ENCODE data around the gene SERPINA3.

Gene SERPINA3

DNA sequence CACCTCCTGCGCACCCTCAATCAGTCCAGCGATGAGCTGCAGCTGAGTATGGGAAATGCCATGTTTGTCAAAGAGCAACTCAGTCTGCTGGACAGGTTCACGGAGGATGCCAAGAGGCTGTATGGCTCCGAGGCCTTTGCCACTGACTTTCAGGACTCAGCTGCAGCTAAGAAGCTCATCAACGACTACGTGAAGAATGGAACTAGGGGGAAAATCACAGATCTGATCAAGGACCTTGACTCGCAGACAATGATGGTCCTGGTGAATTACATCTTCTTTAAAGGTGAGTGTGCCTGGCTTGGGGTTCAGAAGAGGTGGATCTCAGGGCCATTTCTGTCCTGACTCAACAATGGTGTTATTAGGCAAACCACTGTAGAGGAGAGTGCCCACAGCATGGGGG lies 2.6 kb downstream of the SERPINA3 start:
- DNase-seq = no peak

DNA sequence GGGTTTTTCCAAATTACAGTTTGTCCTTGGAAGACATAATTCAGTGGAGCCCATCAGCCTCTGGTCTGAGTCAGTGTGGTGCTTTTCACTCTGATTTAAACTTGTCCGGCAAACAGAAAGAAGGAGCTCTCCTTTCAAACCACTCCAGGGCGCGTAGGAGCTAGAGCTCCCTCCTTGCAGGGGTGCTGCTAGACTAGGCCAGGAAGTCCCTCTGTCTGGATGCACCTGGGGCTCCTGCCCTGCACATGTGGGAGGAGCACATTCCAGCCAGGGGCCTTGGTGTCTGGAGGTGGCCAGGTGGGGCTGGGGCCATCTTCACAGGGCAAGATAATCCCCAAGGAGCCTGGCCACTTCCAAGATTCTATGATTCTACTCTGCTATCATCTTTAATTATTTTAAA lies 3.1 kb downstream of the SERPINA3 start:
- DNase-seq = no peak

DNA sequence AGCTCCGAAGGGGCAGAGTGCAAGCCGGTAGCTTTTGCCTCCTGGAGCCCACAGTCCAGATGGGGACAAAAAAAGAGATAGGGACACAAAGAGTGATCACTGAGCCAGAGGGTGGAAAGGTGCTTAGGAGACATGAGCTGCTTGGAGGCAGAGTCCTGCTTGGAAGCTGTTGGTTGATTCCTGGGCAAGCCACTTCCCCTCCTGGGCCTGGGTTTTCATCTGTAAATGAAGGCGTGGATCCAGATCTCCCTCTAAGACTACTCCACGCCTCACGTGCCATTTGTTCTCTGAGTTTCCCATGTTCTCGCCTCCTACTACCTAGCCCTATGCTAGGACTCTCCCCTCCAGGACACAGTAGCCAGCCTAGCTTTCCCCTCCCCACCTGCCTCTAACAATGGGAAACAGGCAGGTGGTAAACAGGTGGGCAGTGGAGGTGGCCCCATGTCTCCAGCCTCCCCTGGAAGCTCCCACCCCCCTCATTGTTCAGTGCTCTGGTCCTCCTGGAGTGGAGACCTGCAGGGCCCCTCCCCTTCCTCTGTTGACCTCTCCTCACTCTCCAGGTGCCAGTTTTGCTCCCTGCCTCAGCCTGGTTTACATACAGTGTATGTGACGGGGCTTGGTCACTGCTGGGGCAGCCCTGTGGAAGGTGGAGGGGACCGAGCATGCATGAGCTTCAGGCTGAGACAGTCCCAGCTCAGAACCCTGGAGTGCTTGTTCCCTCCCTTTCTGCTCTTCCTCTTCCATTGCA lies 3.8 kb downstream of the SERPINA3 start:
- DNase-seq = no peak

DNA sequence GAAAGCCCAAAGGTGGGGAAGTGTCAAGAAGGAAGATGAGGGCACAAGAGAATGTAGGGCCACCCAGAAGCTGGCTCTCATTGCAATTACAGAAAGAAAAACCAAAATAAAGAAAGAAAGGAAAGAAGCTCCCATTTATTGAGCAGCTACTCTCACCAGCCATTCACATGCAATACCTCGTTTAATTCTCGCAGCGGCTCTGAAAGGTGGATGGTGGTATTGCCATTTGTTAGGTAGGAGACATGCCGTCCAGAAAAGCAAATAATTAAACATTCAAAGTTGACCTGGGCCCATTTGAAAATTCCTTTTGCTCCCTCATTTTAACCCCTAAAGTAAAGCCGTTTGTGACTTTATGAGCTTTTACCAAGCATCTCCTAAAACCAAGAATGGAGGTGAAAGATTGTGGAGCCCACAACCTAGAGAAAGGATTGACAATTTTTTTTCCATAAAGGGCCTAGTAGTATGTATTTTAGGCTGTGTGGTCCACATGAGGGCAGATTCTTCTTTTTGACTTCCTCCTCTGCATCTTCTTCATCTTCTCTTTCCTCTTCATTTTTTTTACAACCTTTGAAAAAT lies 5.3 kb downstream of the SERPINA3 start:
- no peak for DNase-seq

DNA sequence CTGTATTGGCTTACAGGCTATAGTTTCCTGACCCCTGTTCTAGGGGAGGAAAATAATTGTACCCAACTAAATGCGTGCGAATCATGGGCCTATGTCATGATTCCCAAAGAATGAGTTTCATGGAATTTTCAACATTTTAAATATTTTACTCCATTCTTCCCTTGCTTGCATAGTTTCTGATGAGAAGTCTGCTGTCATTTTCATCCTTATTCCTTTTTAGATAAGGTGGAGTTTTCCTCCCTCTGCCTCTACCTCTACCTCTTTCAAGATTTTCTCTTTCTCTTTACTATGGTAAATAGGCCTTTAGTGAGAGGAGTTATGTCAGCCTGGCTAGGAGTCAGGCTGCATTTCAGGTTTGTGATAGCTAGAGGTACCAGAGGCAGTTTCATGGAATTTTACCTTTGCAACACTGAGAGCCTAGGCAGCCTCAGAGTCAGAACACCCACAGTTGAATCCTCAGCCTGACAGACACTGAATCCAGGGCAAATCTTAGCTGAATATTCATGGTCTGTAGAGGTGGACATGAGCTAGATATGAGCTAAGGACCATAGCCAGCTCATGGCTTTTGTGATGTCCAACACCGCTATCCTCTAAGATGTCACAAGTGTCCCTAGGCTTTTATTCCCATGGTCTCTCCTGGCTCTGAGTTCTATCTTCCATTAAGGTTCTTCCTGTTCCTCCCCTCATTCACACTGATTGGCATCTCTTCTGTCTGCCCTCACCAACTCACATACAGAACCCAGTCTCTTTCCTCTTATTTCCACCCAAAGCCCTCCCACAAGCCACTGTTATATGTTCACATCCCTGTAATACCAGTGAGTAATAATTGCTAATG lies 6.0 kb downstream of the SERPINA3 start:
- no peak for DNase-seq

DNA sequence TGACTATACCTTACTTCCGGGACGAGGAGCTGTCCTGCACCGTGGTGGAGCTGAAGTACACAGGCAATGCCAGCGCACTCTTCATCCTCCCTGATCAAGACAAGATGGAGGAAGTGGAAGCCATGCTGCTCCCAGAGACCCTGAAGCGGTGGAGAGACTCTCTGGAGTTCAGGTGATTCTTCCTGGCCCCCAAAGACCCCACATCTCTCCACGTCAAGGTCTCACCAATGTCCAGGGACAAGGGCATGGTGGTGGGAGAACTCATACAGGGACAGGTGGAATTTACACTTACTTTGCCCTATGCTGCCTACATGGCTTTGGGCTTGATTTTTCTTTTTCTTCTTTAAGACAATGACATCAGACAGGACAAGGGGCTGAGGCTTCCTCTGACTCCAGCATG lies 7.1 kb downstream of the SERPINA3 start:
- DNase-seq = no peak

DNA sequence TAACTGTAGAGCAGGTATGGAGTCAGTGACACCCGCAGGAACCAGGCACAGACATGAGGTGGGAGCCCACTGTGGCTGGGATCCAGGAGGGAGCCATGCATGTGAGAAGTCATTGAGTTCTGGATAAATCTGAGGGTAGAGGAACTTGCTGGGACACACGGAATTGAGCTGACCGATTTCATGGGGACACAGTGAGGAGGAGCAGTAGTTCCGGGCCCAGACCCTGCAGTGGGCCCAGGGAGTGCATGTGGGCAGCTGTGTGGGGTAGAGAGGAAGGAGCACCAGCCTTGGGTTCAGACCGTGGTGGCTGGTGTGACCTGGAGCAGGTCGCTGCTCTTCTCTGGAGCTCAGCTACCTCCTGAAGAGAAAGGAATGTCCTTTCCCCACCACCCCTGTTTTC lies 8.4 kb downstream of the SERPINA3 start:
- DNase-seq = no peak

DNA sequence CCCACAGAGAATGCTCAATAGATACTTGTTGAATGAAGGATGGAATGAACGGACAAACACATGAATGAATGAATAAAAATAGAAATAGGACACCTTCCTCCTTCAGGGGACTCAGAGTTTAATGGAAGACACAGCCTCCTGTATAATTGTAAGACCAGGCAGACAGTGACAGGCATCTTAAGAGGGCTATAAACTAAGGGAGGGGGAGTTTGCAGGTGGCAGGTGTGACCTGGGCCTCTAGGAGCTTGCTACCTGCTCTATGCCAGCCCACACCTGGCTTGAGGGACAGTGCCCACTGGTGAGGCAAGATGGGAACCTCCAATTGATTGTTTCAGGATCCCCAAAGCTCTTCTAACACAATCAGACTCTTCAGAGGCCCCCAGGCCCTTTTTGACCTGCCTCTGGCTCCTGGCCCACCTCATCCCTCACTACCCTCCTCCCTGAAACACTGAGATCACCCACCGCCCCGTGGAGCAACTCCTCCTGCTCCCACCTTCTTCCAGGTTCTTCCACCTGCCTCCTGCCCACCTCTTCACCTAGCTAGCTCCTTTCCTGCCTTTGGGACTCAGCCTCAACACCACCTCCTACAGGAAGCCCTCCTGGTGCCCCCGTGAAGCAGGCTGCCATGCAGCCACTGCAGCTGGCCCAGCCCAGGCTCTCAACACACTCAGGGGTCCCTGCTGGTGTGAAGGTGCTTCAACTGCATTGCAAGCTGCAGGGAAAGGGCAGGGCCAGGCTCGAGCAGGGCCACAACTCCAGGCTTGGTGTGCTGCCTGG lies 9.4 kb downstream of the SERPINA3 start:
- no peak for DNase-seq

DNA sequence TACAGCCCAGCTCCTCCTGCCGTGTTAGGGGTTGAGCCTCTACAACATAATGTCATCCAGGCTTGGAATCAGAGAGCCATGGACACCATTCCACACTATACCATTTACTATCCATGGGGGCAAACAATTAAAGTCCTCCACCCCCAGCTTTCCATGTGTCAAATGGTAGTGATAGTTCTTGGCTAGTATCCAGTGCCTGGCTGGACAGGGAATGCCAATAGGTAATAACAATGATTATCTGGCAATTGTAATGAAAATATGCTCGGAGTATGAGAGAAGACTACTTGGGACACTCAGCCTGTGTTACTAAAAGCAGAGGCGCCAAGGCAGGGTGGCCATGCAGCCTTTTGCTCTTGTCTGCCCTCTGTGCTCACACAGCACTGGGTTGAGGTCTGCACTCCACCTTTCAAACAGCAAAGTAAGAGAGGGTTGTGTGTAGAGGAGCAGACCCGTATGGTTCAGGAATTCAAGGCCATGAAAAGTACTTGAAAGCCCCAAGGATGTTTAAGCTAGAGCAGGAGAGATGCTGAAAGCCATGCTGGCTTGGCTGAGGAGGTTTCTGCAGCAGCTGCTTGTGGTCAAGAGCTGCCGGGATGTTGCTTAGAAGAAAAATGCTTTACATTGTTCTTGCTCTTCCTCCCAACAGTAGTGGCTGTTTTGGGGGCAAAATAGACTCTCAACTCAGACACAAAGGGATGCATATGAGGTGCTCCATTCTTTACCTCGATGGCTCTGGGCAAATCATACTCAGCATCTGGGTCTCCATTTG lies 10.6 kb downstream of the SERPINA3 start:
- no peak for DNase-seq

DNA sequence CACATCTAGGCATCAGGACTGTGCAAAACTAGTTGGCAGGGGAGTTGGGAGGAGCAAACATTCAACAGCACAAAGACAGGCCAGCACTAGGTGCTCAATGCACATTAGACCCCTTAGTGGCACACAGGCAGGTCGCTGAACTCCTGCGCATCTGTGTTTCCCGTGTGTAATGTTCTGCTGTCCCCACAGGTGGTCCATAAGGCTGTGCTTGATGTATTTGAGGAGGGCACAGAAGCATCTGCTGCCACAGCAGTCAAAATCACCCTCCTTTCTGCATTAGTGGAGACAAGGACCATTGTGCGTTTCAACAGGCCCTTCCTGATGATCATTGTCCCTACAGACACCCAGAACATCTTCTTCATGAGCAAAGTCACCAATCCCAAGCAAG lies 11.2 kb downstream of the SERPINA3 start:
- no peak for DNase-seq

DNA sequence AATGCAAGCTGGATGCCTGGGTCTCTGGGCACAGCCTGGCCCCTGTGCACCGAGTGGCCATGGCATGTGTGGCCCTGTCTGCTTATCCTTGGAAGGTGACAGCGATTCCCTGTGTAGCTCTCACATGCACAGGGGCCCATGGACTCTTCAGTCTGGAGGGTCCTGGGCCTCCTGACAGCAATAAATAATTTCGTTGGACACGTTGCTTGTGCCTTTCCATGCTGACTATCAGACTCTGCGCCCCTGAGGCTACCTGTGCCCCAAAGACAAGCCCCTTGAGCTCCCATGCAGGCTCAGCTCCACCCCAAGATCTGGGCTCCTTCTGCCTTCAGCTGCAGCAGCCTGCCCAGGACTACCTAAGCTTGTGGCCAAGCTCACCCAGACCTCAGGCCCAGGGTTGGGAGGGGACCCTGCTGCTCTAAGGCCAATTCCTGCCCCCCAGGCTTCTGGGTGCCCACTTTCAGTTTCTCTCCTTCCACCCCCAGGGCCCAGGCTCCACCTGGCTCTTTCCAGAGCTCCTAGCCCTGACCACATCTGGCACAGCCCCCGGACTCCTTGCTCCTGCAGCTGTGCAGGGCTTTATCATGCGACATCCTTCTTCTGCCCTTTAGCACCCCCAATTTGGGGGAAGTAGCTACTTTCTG lies 11.8 kb downstream of the SERPINA3 start:
- DNase-seq = no peak

DNA sequence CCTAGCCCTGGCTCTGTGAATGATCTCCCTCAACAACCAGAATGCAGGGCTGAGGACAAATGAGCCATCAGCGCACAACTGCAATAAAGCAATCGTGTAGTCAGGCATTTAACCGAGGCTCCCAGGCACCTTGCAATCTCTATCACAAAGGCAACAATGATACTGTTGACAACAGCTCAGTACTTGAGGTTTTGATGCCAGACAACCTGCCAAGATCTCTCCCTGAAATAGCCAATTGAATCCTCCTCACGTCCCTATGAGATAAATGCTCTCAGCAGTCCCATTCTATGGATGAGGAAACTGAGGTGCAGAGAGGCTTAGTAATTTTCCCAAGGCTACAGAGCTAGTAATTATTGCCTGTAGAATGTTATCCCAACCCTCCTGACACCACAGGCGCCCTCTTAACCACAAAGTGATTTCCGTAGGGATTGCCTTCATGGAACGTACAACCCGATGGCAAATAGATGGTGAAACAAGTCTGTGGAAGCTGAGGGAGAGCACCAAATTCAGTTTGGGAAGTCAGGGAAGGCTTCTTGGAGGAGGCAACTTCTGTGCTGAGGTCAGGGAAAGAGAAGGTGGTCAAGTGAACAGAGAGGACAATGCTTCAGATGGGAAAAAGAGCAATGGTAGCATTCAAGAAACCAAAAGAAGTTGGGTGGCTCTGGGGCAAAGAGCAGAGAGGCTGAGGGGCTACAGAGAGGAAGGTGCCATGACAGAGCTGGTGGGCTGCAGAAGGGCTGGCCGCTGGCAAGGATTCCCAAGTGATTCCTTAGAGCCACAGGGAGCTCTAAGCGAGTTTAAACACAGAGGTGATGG lies 12.6 kb downstream of the SERPINA3 start:
- DNase-seq = no peak

DNA sequence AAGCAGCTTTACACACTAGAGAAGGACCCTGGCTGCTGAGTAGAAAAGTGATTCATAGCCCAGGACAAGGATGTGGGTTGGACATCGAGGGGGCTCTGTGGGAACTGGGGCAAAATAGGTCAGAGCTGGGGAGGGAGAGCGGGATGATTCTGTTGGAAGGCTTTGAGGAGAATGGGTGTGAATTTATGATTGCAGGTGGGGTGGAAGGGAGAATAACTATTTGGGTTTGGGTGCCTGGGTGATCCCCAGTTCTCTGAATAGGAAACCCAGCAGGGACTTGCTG lies 13.1 kb downstream of the SERPINA3 start:
- DNase-seq = no peak

DNA sequence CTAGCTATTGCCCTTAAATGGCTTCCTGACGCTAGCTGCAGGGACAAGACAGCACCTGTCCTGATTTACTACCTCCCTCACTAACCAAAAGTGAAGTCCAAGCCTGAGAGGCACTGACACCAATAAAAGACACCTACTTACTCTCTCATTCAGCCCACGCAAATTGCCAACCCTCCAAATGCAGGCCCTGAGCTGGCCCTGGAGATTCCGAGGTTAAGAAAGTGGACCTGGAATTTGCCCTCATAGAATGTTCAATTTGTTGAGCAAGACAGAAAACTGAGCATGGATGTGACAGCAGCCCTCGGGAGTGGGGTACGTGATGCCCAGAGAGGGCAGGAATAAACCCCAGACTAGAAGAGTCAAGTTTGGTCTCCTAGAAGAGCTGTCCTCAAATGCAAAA lies 16.4 kb downstream of the SERPINA3 start:
- no peak for DNase-seq

DNA sequence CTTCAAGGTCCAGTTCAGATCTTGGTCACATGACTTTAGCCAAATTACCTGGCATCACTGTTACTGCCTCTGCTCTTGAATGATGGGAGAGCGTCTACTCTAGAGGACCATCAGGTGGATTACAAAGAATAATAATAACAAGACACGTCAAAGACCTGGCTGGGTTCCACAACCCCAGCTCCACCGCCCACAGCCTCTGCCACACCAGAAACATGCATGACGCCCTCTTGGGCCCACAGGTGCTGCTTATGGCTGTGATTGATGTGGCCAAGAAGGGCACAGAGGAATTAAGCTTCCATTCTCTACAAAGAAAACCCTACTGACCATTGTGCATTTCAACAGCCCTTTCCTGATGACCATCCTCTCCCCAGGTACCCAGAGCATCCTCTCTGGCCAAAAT lies 18.2 kb downstream of the SERPINA3 start:
- DNase-seq = no peak

DNA sequence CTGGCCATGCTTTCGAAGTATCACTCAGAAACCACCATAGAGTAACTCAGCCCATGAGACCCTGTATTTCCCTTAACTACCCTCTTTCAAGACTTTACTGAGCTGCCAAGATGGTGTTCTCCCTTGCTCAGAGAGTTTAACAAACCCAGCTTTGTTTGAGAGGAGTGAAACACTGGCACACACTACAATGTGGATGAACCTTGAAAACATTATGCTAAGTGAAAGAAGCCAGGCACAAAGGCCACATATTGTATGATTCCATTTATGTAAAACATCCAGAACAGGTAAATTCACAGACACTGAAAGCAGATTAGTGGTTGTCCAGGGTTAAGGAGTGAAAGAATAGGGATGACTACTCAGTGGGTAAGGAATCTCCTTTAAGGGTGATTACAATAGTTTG lies 18.9 kb downstream of the SERPINA3 start:
- no peak for DNase-seq

DNA sequence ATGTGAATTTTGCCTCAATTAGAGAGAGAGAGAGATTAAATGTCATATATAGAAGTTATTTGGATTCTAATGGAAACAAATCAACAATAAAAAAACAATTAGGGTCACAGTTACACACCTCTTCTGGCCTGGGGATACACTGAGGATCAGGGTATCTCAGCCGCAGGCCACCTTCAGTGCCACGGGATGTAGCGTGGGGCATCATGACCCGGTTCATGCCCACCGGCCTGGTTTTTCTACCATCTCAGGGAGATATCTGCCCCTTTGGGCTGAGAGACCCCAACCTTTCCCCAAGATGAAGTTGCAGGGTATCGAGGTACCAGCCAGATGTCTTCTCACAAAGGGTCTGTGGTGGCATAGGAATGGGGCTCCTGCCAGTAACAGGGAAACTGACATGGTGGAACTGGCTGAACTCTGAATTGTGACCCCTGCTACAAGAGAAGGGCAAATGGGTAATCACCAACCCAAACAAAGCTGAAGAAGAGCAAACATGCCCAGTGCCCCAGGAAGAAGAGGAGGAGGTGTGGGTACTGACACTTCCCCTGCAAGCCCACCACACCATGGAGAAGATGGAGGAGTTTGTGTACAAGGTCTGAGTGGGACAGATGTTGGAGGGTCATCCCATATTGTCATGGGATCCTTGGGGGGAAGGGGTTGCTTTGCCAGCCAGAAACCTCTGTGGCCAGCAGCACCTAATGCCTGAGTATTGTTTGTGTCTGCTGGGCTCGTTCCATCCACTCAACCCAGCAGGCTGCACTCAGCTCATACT lies 19.5 kb downstream of the SERPINA3 start:
- no peak for DNase-seq

DNA sequence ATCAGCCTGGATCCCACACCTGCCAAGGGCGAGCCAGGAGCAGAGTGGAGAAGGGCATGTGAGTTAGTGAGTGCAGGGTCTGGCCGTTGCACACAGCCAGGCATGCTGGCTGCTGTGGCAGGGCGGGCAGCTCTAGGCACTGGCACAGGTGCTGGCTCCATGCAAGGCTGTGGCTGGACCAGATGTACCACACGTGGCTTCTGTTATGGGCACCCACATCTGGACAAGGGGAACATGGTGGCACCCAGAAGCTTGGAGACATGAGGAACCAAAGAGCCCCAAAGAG lies 20.1 kb downstream of the SERPINA3 start:
- DNase-seq = no peak

DNA sequence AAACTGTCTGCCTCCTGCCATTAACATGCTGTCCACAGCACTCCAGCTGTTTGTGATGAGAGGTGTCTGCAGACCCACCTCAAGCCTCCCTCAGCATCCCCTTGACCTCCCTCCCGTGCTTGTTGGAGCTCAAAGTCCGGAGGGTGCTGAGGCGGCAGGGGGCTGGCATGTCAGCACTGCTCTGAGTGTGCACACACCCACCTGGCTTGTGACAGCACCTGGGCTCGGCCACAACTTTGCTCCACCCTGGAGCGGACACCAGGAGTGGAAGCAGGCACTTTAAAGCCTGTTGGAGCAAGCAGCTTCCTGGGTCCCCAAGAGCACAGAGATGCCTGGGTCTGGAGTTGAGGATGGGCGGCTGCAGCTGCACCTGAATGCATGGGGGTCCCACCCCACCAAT lies 20.9 kb downstream of the SERPINA3 start:
- no peak for DNase-seq

DNA sequence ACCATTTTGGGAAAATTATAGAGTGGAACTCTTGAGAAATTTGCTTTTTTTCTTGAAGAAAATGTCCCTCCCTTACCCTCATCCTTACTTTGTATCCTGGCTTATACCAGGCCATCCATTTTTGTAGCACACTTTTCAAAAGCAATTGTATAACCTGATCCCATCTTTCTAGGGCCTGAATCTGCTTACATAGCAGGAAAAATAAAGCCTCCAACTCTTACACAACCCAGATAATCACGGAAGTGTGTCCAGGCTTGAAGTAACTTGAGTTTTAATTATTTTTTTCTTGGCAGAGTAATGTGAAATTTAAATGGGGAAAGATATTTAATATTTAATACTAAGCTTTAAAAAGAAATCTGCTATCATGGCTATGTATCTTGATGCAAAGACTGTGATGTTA lies 23.0 kb downstream of the SERPINA3 start:
- no peak for DNase-seq
